ENCODE data around the gene CEP112. TPM values are rescaled to one million over a fixed set of nuclear protein-coding genes. Genes with fewer than 3 reads are reported as not detected.

CEP112 gene
- total RNA-seq, 1 donor from 2014 or later, result 9.7 TPM

DNA sequence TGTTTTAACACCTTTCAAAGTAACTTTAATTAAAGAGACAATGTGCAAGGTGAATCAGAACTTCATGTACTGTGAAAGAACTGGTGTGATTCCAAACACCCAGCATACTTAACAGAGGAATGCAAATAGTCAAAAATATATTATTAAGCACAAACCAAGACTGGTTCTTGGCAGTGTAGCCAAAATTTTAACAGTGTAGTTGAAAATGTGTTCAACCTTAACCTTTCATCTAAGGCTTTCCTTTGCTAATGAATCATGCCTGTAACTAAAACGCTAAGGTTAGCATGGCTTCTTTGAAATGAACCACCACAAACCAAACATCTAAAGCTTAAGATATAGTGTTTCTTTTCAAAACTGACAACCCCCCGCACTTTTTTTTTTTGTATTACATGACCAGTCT lies 484.2 kb downstream of the CEP112 start:
- H3K27me3 ChIP-seq, result no peaks in the 10 kb centered on the region
- no peak overlapping the region for H3K4me2 ChIP-seq
- no peaks in the 10 kb centered on the region for H3F3A ChIP-seq (ENCODE audit: low read depth)
- H2AFZ ChIP-seq (replicated peaks), result no peak overlapping the region
- TF ChIP-seq, protein P1, sequence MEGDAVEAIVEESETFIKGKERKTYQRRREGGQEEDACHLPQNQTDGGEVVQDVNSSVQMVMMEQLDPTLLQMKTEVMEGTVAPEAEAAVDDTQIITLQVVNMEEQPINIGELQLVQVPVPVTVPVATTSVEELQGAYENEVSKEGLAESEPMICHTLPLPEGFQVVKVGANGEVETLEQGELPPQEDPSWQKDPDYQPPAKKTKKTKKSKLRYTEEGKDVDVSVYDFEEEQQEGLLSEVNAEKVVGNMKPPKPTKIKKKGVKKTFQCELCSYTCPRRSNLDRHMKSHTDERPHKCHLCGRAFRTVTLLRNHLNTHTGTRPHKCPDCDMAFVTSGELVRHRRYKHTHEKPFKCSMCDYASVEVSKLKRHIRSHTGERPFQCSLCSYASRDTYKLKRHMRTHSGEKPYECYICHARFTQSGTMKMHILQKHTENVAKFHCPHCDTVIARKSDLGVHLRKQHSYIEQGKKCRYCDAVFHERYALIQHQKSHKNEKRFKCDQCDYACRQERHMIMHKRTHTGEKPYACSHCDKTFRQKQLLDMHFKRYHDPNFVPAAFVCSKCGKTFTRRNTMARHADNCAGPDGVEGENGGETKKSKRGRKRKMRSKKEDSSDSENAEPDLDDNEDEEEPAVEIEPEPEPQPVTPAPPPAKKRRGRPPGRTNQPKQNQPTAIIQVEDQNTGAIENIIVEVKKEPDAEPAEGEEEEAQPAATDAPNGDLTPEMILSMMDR (IDR thresholded peaks at IDR 0.05), result no peak
- TF ChIP-seq EZH2phosphoT487 (IDR thresholded peaks at IDR 0.05) (no peak), EZH2 (IDR thresholded peaks at IDR 0.05) (no peak)
- Mint-ChIP-seq H3K4me1 (peaks cover 26% of the 10 kb centered on the region), H3K27me3 (ENCODE audit: insufficient read depth, low read depth) (no peaks in the 10 kb centered on the region), H3K36me3 (peaks cover 19% of the 10 kb centered on the region), H3K9me3 (no peaks in the 10 kb centered on the region), H3K4me3 (no peak overlapping the region), H3K27ac (no peak overlapping the region)
- H3K79me2 ChIP-seq (ENCODE audit: low read depth), result no peaks in the 10 kb centered on the region
- no peaks in the 10 kb centered on the region for H3K36me3 ChIP-seq
- peaks cover 11% of the 10 kb centered on the region for H3K4me1 ChIP-seq
- H3K4me3 ChIP-seq, result no peak overlapping the region
- H3K9ac ChIP-seq, result no peak overlapping the region
- H3K27ac ChIP-seq, result no peak overlapping the region
- DNase-seq (ENCODE audit: low spot score), result no peak
- H4K20me1 ChIP-seq (ENCODE audit: low read depth), result no peaks in the 10 kb centered on the region
- H3K9me3 ChIP-seq (ENCODE audit: low read depth), result no peaks in the 10 kb centered on the region

DNA sequence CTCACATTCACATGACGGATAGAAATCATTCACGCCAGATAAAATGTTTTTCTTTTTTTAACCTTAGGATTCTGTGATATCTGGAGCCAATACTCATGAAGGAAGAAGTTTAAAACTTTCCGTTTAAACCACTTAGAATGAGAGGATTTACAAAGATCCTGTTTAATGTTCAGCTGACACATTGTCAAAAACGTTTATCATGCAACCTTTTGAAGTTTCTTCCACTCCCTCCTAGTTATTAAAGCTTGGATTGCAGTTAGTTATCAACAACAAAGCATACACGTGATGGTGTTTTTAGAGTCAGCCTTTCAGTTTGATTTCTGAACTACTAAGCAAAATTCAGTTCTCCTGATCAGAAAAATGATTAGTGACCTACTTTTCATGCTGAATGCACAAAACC lies 487.2 kb downstream of the CEP112 start:
- no peak for TF ChIP-seq EZH2phosphoT487 (IDR thresholded peaks at IDR 0.05)
- TF ChIP-seq, protein P1 (IDR thresholded peaks at IDR 0.05), result no peak
- TF ChIP-seq EZH2 (IDR thresholded peaks at IDR 0.05), result no peak
- DNase-seq (ENCODE audit: low spot score), result no peak
- Histone ChIP-seq H4K20me1 (ENCODE audit: low read depth) (no peaks in the 10 kb centered on the region), H3K36me3 (no peaks in the 10 kb centered on the region), H3K27ac (no peak overlapping the region), H3K4me1 (peaks cover 11% of the 10 kb centered on the region), H3K79me2 (ENCODE audit: low read depth) (no peaks in the 10 kb centered on the region), H3F3A (ENCODE audit: low read depth) (no peaks in the 10 kb centered on the region), H3K9ac (no peak overlapping the region), H3K27me3 (no peaks in the 10 kb centered on the region), H3K4me2 (no peak overlapping the region), H3K4me3 (no peak overlapping the region), H2AFZ (replicated peaks) (no peak overlapping the region), H3K9me3 (ENCODE audit: low read depth) (no peaks in the 10 kb centered on the region)
- H3K27ac Mint-ChIP-seq, result no peak overlapping the region
- H3K36me3 Mint-ChIP-seq, result peaks cover 22% of the 10 kb centered on the region
- H3K4me1 Mint-ChIP-seq, result peaks cover 11% of the 10 kb centered on the region
- peaks cover 3% of the 10 kb centered on the region for H3K9me3 Mint-ChIP-seq
- H3K27me3 Mint-ChIP-seq (ENCODE audit: insufficient read depth, low read depth), result no peaks in the 10 kb centered on the region
- no peak overlapping the region for H3K4me3 Mint-ChIP-seq

DNA sequence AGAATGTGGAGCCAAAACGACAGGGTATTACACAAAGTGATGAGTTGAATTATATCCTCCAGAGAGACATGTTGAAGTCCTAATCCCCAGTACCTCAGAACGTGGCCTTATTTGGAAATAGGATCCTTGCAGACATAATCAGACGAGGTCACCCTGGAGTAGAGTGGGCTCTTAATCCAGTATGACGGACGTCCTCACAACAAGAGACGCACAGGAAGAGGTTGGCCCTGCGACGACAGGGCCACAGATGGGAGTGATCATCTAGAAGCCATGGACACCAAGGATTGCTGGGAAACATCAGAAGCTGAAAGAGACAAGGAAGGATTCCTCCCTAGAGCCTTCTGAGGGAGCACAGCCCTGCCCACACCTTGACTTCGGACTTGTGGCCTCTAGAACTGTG lies 488.0 kb downstream of the CEP112 start:
- peaks cover 8% of the 10 kb centered on the region for H3K4me1 ChIP-seq
- no peaks in the 10 kb centered on the region for H3K27me3 ChIP-seq
- no peaks in the 10 kb centered on the region for H3K36me3 ChIP-seq
- H3K9ac ChIP-seq, result no peak overlapping the region
- H3K4me1 Mint-ChIP-seq, result peaks cover 15% of the 10 kb centered on the region
- TF ChIP-seq EZH2 (IDR thresholded peaks at IDR 0.05) (no peak), EZH2phosphoT487 (IDR thresholded peaks at IDR 0.05) (no peak)
- TF ChIP-seq, protein P1 (IDR thresholded peaks at IDR 0.05), result no peak
- no peak for DNase-seq (ENCODE audit: low spot score)
- H3K36me3 Mint-ChIP-seq, result peaks cover 20% of the 10 kb centered on the region
- no peak overlapping the region for H3K27ac ChIP-seq
- H3K9me3 ChIP-seq (ENCODE audit: low read depth), result no peaks in the 10 kb centered on the region
- H3K4me3 Mint-ChIP-seq, result no peak overlapping the region
- H2AFZ ChIP-seq (replicated peaks), result no peak overlapping the region
- H3K4me2 ChIP-seq, result no peak overlapping the region
- H3K27ac Mint-ChIP-seq, result no peak overlapping the region
- H3F3A ChIP-seq (ENCODE audit: low read depth), result no peaks in the 10 kb centered on the region
- H3K4me3 ChIP-seq, result no peak overlapping the region
- H3K9me3 Mint-ChIP-seq, result peaks cover 3% of the 10 kb centered on the region
- H3K27me3 Mint-ChIP-seq (ENCODE audit: insufficient read depth, low read depth), result no peaks in the 10 kb centered on the region
- no peaks in the 10 kb centered on the region for H4K20me1 ChIP-seq (ENCODE audit: low read depth)
- no peaks in the 10 kb centered on the region for H3K79me2 ChIP-seq (ENCODE audit: low read depth)

All from neural progenitor cell (in vitro differentiated cells).